H1 (cell line): ENCODE measurements around the gene SLC4A8. TPM values are rescaled to one million over a fixed set of nuclear protein-coding genes. Genes with fewer than 3 reads are reported as not detected.

Experiments
- polyA plus RNA-seq, 7 experiments: library from polyadenylated mRNA; depleted of rRNA in 3 of 7; stranded (reverse) in 5 of 7; unstranded in 2 of 7; fragments of >200 nt in 5 of 7; fragments of 200-250 nt in 2 of 7; gene quantifications; 1 replicate in 5 of 7; 2 replicates in 1 of 7; 4 replicates in 1 of 7; pipeline versions ENCODE4 v1.2.1 to v1.2.3, GENCODE V29; 2011 to 2013; ENCODE audit warnings: missing spikeins in 2 of 7, mixed read lengths in 2 of 7
- total RNA-seq: library from RNA; stranded (reverse); fragmentation: NEBNext Ultra II Directional; extraction: Animal tissue kit (Norgen Biotek cat#: 25700); gene quantifications from 2 replicates; pipeline ENCODE4 v1.2.1, GENCODE V29; 2021
- TF ChIP-seq, protein P1 (sequence below): fragments of 300-600 bp; sonication (generic); IDR thresholded peaks from 2 replicates; pipeline ENCODE4 v1.7.1; 2012; ENCODE audit warnings: low read length, moderate library complexity, mild to moderate bottlenecking, inconsistent platforms; ENCODE audit not compliant: insufficient replicate concordance

SLC4A8 gene
- total and polyA plus RNA-seq, 2 of the 8 experiments (the other 6 are each of a cell fraction or from before 2014, with no cell fraction given) = 11.2 to 13.4 TPM

DNA sequence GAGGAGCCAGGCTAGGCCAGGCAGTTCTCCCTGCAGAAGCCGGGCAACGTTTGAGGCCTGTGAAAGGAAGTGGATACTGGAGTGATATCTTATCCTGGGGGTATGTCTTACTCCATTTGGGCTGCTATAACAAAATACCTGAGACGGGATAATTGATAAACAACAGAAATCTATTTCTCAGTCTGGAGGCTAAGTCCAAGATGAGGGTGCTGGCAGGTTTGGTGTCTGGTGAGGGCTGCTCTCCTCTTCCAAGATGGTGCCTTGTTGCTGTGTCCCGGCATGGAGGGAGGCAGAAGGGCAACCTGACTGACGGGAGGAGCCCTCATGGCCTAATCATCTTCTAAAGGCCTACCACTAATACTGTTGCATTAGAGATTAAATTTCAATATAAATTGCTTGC, 17.8 kb upstream of the SLC4A8 start (continued):
- TF ChIP-seq, protein P1, sequence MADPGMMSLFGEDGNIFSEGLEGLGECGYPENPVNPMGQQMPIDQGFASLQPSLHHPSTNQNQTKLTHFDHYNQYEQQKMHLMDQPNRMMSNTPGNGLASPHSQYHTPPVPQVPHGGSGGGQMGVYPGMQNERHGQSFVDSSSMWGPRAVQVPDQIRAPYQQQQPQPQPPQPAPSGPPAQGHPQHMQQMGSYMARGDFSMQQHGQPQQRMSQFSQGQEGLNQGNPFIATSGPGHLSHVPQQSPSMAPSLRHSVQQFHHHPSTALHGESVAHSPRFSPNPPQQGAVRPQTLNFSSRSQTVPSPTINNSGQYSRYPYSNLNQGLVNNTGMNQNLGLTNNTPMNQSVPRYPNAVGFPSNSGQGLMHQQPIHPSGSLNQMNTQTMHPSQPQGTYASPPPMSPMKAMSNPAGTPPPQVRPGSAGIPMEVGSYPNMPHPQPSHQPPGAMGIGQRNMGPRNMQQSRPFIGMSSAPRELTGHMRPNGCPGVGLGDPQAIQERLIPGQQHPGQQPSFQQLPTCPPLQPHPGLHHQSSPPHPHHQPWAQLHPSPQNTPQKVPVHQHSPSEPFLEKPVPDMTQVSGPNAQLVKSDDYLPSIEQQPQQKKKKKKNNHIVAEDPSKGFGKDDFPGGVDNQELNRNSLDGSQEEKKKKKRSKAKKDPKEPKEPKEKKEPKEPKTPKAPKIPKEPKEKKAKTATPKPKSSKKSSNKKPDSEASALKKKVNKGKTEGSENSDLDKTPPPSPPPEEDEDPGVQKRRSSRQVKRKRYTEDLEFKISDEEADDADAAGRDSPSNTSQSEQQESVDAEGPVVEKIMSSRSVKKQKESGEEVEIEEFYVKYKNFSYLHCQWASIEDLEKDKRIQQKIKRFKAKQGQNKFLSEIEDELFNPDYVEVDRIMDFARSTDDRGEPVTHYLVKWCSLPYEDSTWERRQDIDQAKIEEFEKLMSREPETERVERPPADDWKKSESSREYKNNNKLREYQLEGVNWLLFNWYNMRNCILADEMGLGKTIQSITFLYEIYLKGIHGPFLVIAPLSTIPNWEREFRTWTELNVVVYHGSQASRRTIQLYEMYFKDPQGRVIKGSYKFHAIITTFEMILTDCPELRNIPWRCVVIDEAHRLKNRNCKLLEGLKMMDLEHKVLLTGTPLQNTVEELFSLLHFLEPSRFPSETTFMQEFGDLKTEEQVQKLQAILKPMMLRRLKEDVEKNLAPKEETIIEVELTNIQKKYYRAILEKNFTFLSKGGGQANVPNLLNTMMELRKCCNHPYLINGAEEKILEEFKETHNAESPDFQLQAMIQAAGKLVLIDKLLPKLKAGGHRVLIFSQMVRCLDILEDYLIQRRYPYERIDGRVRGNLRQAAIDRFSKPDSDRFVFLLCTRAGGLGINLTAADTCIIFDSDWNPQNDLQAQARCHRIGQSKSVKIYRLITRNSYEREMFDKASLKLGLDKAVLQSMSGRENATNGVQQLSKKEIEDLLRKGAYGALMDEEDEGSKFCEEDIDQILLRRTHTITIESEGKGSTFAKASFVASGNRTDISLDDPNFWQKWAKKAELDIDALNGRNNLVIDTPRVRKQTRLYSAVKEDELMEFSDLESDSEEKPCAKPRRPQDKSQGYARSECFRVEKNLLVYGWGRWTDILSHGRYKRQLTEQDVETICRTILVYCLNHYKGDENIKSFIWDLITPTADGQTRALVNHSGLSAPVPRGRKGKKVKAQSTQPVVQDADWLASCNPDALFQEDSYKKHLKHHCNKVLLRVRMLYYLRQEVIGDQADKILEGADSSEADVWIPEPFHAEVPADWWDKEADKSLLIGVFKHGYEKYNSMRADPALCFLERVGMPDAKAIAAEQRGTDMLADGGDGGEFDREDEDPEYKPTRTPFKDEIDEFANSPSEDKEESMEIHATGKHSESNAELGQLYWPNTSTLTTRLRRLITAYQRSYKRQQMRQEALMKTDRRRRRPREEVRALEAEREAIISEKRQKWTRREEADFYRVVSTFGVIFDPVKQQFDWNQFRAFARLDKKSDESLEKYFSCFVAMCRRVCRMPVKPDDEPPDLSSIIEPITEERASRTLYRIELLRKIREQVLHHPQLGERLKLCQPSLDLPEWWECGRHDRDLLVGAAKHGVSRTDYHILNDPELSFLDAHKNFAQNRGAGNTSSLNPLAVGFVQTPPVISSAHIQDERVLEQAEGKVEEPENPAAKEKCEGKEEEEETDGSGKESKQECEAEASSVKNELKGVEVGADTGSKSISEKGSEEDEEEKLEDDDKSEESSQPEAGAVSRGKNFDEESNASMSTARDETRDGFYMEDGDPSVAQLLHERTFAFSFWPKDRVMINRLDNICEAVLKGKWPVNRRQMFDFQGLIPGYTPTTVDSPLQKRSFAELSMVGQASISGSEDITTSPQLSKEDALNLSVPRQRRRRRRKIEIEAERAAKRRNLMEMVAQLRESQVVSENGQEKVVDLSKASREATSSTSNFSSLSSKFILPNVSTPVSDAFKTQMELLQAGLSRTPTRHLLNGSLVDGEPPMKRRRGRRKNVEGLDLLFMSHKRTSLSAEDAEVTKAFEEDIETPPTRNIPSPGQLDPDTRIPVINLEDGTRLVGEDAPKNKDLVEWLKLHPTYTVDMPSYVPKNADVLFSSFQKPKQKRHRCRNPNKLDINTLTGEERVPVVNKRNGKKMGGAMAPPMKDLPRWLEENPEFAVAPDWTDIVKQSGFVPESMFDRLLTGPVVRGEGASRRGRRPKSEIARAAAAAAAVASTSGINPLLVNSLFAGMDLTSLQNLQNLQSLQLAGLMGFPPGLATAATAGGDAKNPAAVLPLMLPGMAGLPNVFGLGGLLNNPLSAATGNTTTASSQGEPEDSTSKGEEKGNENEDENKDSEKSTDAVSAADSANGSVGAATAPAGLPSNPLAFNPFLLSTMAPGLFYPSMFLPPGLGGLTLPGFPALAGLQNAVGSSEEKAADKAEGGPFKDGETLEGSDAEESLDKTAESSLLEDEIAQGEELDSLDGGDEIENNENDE = no peak
